Gastrocnemius medialis (tissue), 4 donors: ENCODE results near the gene KRTAP5-2. TPM values are rescaled to one million over a fixed set of nuclear protein-coding genes. Genes with fewer than 3 reads are reported as not detected.
"Not testable (repeated sequence)": the region's sequence is repeated elsewhere in the genome, so short reads cannot be mapped to it uniquely, and the experiment has no call there.

Source experiments
- ATAC-seq, 2 donors: fragments of 150-250 bp; one replicate each; pipeline ENCODE4 v1.9.1; 2016
- DNase-seq, 2 donors: peaks; one replicate each; pipeline ENCODE4 v3.0.0-alpha.2; 2019
- H3K27ac ChIP-seq, 4 donors: fragments of 200-600 bp; sonication (generic); 1 replicate in 1 of 4; 2 replicates in 3 of 4; pipeline ENCODE4 v1.5.1; 2016 to 2018; ENCODE audit warnings: mild to moderate bottlenecking in 2 of 4, moderate library complexity in 1 of 4
- H3K27me3 ChIP-seq, 3 donors: fragments of 200-600 bp; sonication (generic) in 2 of 3; 1 replicate in 1 of 3; 2 replicates in 2 of 3; pipeline versions ENCODE4 v1.5.1 to v1.6.0; 2016 to 2019; ENCODE audit warnings: mild to moderate bottlenecking in 1 of 3, moderate library complexity in 1 of 3
- H3K36me3 ChIP-seq, 2 donors: fragments of 200-600 bp; sonication (generic) in 1 of 2; one replicate each; pipeline ENCODE4 v1.5.1; 2017 to 2018
- H3K4me1 ChIP-seq, 2 donors: fragments of 200-600 bp; sonication (generic) in 1 of 2; one replicate each; pipeline ENCODE4 v1.5.1; 2016 to 2017; ENCODE audit warnings: mild to moderate bottlenecking in 2 of 2
- H3K4me3 ChIP-seq, 4 donors: fragments of 200-600 bp; sonication (generic) in 3 of 4; 1 replicate in 1 of 4; 2 replicates in 3 of 4; pipeline ENCODE4 v1.5.1; 2016 to 2019; ENCODE audit warnings: mild to moderate bottlenecking in 2 of 4
- H3K9me3 ChIP-seq, 3 donors: fragments of 200-600 bp; sonication (generic) in 2 of 3; 1 replicate in 1 of 3; 2 replicates in 2 of 3; pipeline ENCODE4 v1.5.1; 2016 to 2019
- POLR2A ChIP-seq, 2 donors: fragments of 450-650 bp; IDR thresholded peaks; one replicate each; pipeline ENCODE4 v1.6.1; 2017; ENCODE audit warnings: antibody characterized with exemption in 2 of 2, mild to moderate bottlenecking in 2 of 2, moderate library complexity in 2 of 2
- in situ Hi-C, 4 donors: fragments of 200-750 bp; cut with MboI; loops; one replicate each; pipeline versions ENCODE4 v1.15.0 to v1.8.0; 2017; ENCODE audit warnings: low sequenced_read_pairs in 4 of 4
- intact Hi-C: fragments of 100-400 bp; cut with DNase I; formaldehyde crosslinking; loops from one replicate; pipeline ENCODE4 v1.15.1; 2023; ENCODE audit warnings: low total_unique reads
- total RNA-seq, 4 donors: library from RNA; depleted of rRNA; stranded (reverse); fragments of >200 nt; gene quantifications; one replicate each; pipeline versions ENCODE4 v1.1.0 to v1.2.3, GENCODE V29; 2016
- TF ChIP-seq, protein P1 (sequence below), 5 experiments: fragments of 450-650 bp in 3 of 5; fragments of 200-600 bp in 2 of 5; sonication (generic) in 2 of 5; IDR thresholded peaks in 4 of 5; conservative IDR thresholded peaks in 1 of 5; 1 replicate in 4 of 5; 2 replicates in 1 of 5; pipeline ENCODE4 v1.5.1; 2016 to 2019; ENCODE audit warnings: antibody characterized with exemption in 5 of 5, mild to moderate bottlenecking in 3 of 5, moderate library complexity in 3 of 5

The KRTAP5-2 gene
- total RNA-seq, 4 donors from 2014 or later, result not detected

- intact Hi-C loops, result no loop called here
- DNase-seq, result no peak
Measured at GRCh38 chr11:1622086-1622485, 24.0 kb upstream of the KRTAP5-2 start, which contains the start of gene KRTAP5-4. KRTAP5-4 (minus strand) TSS chr11:1622138; CDS start chr11:1622093, 45 bp downstream.

GRCh38 chr11:1619449-1619848 is 21.4 kb upstream of the KRTAP5-2 start:
- TF ChIP-seq, protein P1, sequence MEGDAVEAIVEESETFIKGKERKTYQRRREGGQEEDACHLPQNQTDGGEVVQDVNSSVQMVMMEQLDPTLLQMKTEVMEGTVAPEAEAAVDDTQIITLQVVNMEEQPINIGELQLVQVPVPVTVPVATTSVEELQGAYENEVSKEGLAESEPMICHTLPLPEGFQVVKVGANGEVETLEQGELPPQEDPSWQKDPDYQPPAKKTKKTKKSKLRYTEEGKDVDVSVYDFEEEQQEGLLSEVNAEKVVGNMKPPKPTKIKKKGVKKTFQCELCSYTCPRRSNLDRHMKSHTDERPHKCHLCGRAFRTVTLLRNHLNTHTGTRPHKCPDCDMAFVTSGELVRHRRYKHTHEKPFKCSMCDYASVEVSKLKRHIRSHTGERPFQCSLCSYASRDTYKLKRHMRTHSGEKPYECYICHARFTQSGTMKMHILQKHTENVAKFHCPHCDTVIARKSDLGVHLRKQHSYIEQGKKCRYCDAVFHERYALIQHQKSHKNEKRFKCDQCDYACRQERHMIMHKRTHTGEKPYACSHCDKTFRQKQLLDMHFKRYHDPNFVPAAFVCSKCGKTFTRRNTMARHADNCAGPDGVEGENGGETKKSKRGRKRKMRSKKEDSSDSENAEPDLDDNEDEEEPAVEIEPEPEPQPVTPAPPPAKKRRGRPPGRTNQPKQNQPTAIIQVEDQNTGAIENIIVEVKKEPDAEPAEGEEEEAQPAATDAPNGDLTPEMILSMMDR (IDR thresholded peaks at IDR 0.05 in 4 of 5, conservative IDR thresholded peaks at IDR 0.05 in 1 of 5), result no peak
- no peak for TF ChIP-seq POLR2A (IDR thresholded peaks at IDR 0.05)
- no peaks in the 10 kb centered on the region for H3K9me3 ChIP-seq
- H3K4me1 ChIP-seq, result no peaks in the 10 kb centered on the region
- in situ Hi-C loops, result no loop called here
- DNase-seq, result no peak
- H3K36me3 ChIP-seq, result no peaks in the 10 kb centered on the region
- intact Hi-C loops, result no loop called here
- H3K27me3 ChIP-seq, result peaks cover 0 to 13% (median 9%) of the 10 kb centered on the region in 3 donors
- ATAC-seq, result no peak
- H3K27ac ChIP-seq, result no peak overlapping the region
- H3K4me3 ChIP-seq, result no peak overlapping the region

More at GRCh38 chr11:1622086-1622485, 24.0 kb upstream of the KRTAP5-2 start, which contains the start of gene KRTAP5-4:
- in situ Hi-C loops, result no loop called here
- H3K4me3 ChIP-seq, result no peak within 1 kb of the TSS
- H3K36me3 ChIP-seq, result no peaks in the 10 kb centered on the region
- H3K4me1 ChIP-seq, result no peaks in the 10 kb centered on the region
- ATAC-seq, result no peak
- peaks cover 0 to 9% (median 4%) of the 10 kb centered on the region in 3 donors for H3K27me3 ChIP-seq
- no peak for TF ChIP-seq POLR2A (IDR thresholded peaks at IDR 0.05)
- TF ChIP-seq, protein P1 (IDR thresholded peaks at IDR 0.05 in 4 of 5, conservative IDR thresholded peaks at IDR 0.05 in 1 of 5), result no peak
- H3K27ac ChIP-seq, result no peak within 1 kb of the TSS
- no peaks in the 10 kb centered on the region for H3K9me3 ChIP-seq

GRCh38 chr11:1618231-1618630 is 20.1 kb upstream of the KRTAP5-2 start:
- no peak overlapping the region for H3K4me3 ChIP-seq
- H3K9me3 ChIP-seq, result no peaks in the 10 kb centered on the region
- in situ Hi-C loops, result no loop called here
- ATAC-seq (no peak), DNase-seq (no peak)
- intact Hi-C loops, result no loop called here
- peaks cover 0 to 13% (median 9%) of the 10 kb centered on the region in 3 donors for H3K27me3 ChIP-seq
- no peaks in the 10 kb centered on the region for H3K36me3 ChIP-seq
- no peak overlapping the region for H3K27ac ChIP-seq
- TF ChIP-seq POLR2A (IDR thresholded peaks at IDR 0.05), result no peak
- TF ChIP-seq, protein P1 (IDR thresholded peaks at IDR 0.05 in 4 of 5, conservative IDR thresholded peaks at IDR 0.05 in 1 of 5), result no peak
- H3K4me1 ChIP-seq, result no peaks in the 10 kb centered on the region

- ATAC-seq (no peak), DNase-seq (no peak)
- Histone ChIP-seq H3K9me3 (no peaks in the 10 kb centered on the region), H3K4me3 (no peak within 1 kb of the TSS), H3K27me3 (peaks cover 0 to 6% (median 0%) of the 10 kb centered on the region in 3 donors), H3K36me3 (no peaks in the 10 kb centered on the region), H3K27ac (no peak within 1 kb of the TSS), H3K4me1 (peaks cover 0 to 2% of the 10 kb centered on the region in 2 donors)
- no peak for TF ChIP-seq POLR2A (IDR thresholded peaks at IDR 0.05)
- TF ChIP-seq, protein P1 (IDR thresholded peaks at IDR 0.05 in 4 of 5, conservative IDR thresholded peaks at IDR 0.05 in 1 of 5), result no peak
- in situ Hi-C loops, result no loop called here
- intact Hi-C loops, result no loop called here
Measured at GRCh38 chr11:1608363-1608762, 10.3 kb upstream of the KRTAP5-2 start, which contains the start of gene KRTAP5-3. KRTAP5-3 (minus strand) TSS chr11:1608463; CDS start chr11:1608385, 78 bp downstream.

GRCh38 chr11:1607901-1608300 is 9.8 kb upstream of the KRTAP5-2 start:
- H3K27ac ChIP-seq, ATAC-seq, DNase-seq, H3K4me3 ChIP-seq, H3K9me3 ChIP-seq, H3K4me1 ChIP-seq, H3K27me3 ChIP-seq, intact Hi-C loops, H3K36me3 ChIP-seq, in situ Hi-C loops: not testable (repeated sequence)

DNA sequence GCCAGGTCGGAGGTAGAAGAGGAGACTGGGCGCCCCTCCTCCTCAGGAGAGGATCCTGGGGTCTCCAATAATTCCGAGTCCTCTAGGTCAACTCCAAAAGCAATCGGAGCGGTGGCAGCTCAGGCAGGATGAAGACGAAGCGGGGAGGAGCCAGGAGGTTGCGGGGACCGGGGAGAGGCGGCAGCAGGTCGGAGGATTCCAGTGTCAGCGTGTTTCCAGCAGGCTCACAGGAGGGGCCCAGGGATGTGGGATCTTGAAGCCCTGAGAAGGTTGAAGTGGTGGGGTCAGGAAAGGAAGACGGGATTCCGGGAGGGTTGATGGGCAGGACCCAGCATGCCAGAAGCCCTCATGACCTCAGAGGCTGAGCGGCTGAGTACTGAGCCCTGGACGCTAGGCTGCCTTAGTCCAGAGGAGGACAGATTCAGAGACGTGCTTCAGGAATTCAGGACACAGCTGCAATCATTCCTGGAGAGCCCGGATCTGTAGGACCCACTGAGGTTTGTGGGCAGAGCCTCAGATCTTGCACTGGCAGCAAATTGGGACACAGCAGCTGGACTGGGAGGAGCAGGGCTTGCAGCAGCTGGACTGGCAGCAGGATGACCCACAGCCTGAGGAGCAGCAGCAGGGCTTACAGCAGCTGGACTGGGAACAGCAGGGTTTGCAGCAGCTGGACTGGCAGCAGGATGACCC is 9.2 kb upstream of the KRTAP5-2 start:
- H3K4me3 ChIP-seq, H3K36me3 ChIP-seq, DNase-seq, ATAC-seq, H3K4me1 ChIP-seq, H3K27me3 ChIP-seq, intact Hi-C loops, in situ Hi-C loops, H3K9me3 ChIP-seq, H3K27ac ChIP-seq: not testable (repeated sequence)

- in situ Hi-C loops, intact Hi-C loops, H3K27ac ChIP-seq, DNase-seq, H3K27me3 ChIP-seq, H3K9me3 ChIP-seq, H3K36me3 ChIP-seq, ATAC-seq, H3K4me1 ChIP-seq, H3K4me3 ChIP-seq: not testable (repeated sequence)
Measured at GRCh38 chr11:1605923-1606322, 7.8 kb upstream of the KRTAP5-2 start.
